GM18870 (cell line): ENCODE data around the gene WFDC1.
"Not testable (repeated sequence)": the region's sequence is repeated elsewhere in the genome, so short reads cannot be mapped to it uniquely, and the experiment has no call there.

Source experiments
- ATAC-seq: cut with Tn5 transposase; IDR thresholded peaks from one replicate; pipeline ENCODE4 v1.9.1; 2021; ENCODE audit warnings: moderate library complexity; ENCODE audit not compliant: unreplicated experiment

Gene WFDC1

DNA sequence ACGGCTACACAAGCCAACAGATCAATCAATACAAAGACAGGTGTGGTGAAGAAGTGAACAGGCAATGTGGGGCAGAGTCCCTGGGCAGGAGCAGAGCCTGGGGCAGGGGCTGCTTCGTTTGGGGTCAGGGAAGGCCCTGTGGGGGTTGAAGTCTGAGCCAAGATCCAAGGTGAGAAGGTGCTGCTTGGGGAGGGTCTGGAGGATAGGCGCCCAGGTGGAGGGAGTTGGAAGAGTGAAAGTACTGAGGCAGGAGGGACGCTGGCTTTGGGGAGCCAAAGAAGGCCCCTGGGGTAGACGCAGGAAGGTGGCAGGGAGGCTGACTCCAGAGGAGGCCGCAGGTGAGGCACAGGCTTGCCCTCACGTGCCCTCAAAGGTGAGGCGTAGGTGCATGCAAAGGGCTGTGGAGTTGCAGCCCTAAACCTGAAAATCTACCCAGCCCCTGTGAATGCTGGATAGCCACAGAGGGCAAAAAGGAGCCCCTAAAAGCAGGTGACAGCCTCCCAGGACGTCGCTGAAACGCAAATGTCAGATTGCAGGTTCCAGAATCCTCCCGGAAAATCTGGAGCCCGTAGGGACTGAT, 33.3 kb downstream of the WFDC1 start:
- no peak for ATAC-seq

GRCh38 chr16:84329016-84329415, 34.3 kb downstream of the WFDC1 start:
- ATAC-seq: no peak

- ATAC-seq: no peak
Measured at GRCh38 chr16:84329843-84330684, 35.4 kb downstream of the WFDC1 start.

DNA sequence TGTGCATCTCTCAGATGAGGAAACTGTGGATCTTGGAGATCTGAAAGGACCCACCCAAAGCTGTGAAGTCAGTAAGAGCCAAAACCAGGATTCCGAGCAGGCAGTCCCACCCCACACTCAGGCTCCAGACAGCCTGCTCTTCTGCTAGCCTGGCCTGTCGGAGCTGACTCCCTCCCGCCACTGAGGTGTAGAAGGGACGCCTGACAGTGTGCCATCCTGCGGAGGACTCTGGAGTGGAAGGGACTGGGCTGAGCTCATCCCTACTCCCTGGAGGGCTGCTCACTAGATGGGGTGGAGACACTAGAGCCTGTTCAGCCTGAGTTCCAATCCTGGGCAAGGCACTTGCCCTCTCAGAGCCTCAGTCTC, 36.0 kb downstream of the WFDC1 start:
- no peak for ATAC-seq

- ATAC-seq: no peak
Measured at GRCh38 chr16:84331998-84332780, 37.5 kb downstream of the WFDC1 start.

- ATAC-seq: no peak
Measured at GRCh38 chr16:84332975-84333684, 38.5 kb downstream of the WFDC1 start.

DNA sequence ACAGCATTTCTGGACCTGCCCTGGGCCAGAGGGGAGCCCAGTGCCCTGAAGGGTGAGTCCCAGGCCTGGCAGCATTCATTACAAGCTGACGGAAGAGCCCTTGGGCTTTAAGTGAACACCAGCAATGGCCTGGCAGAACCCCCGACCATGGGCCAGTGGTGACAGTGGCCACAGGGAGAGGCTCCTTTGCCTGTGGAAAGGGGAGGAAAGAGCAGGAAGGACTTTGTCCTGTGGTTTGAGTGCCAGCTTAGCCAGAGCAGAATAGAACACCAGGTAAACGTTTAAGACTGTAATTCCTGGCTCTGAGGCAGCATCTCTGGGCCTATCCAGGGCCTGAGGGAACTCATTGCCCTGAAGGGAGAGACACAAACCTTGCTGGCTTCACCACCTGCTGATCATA, 39.4 kb downstream of the WFDC1 start:
- no peak for ATAC-seq

- ATAC-seq: no peak
Measured at GRCh38 chr16:84334482-84334881, 39.8 kb downstream of the WFDC1 start.

GRCh38 chr16:84337236-84337635, 42.6 kb downstream of the WFDC1 start:
- ATAC-seq: not testable (repeated sequence)

- no peak for ATAC-seq
Measured at GRCh38 chr16:84339311-84339710, 44.6 kb downstream of the WFDC1 start.

- no peak for ATAC-seq
Measured at GRCh38 chr16:84339766-84340165, 45.1 kb downstream of the WFDC1 start.

- ATAC-seq: no peak
Measured at GRCh38 chr16:84340325-84341040, 45.8 kb downstream of the WFDC1 start.

GRCh38 chr16:84341528-84342295, 47.0 kb downstream of the WFDC1 start:
- no peak for ATAC-seq

- ATAC-seq: not testable (repeated sequence)
Measured at GRCh38 chr16:84343800-84344199, 49.1 kb downstream of the WFDC1 start.

GRCh38 chr16:84344781-84345180, 50.1 kb downstream of the WFDC1 start:
- no peak for ATAC-seq

DNA sequence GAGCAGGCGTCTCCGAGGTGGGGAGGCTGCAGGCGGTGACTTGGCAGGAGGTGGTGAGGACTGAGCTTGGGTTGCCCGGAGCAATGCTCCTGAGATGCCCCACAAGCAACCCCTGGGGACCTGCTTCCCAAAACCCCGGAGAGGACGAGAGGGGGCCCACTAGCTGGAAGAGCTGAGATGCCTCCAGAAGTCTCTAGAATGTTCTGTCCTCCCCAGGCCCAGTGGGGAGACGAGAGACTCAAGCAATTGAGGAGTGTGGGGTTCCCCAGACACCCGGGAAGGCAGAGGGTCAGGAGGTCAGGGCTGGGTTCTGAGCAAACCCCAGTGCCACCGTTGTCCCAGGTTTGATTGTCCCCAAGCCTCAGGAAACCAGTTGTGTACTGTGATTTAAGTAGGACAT, 52.5 kb downstream of the WFDC1 start:
- no peak for ATAC-seq

DNA sequence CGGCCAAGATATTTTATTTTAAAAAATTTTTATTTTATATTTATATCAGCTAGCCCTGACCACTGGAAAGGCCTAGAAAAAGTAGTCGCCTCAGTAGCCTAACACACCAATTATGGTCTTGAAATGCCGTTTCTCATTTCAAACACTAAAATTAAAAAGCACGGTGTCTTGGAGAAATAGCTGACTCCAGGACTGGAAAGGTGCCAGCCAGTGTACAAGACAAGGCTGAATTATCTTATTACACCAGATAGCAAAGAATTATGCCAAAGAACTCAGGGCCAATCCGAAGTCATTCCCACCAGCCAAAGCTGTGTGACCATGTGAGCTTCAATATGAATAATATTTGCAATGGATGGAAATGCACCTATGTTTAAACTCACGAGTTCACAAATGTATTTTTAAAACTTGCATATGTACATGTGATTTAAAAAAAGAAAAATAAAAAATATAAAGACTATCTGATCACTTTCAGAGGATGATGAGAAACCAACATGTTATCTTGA, 53.8 kb downstream of the WFDC1 start:
- no peak for ATAC-seq

- no peak for ATAC-seq
Measured at GRCh38 chr16:84349862-84350684, 55.4 kb downstream of the WFDC1 start.
